NK-92 treated with Interleukin-12 subunit alpha and Interleukin-12 subunit beta, amount 100 ng/mL, for 24 hours (cell line): Measurements from ENCODE around the gene ATP6V1B1.

Source experiments
- DNase-seq: peaks from one replicate; lab custom pipeline; 2025; lab: John Stamatoyannopoulos, UW

Gene ATP6V1B1

GRCh38 chr2:70944111-70944690, 8.5 kb downstream of the ATP6V1B1 start:
- DNase-seq: no peak

- DNase-seq: no peak
Measured at GRCh38 chr2:70946832-70947442, 11.2 kb downstream of the ATP6V1B1 start.

GRCh38 chr2:70947556-70948184, 12.0 kb downstream of the ATP6V1B1 start:
- no peak for DNase-seq

GRCh38 chr2:70948337-70949003, 12.8 kb downstream of the ATP6V1B1 start:
- peak; percentile 60 for DNase-seq

- no peak for DNase-seq
Measured at GRCh38 chr2:70949086-70949485, 13.4 kb downstream of the ATP6V1B1 start.

GRCh38 chr2:70954886-70955285, 19.2 kb downstream of the ATP6V1B1 start:
- no peak for DNase-seq

GRCh38 chr2:70956141-70956540, 20.4 kb downstream of the ATP6V1B1 start:
- no peak for DNase-seq

GRCh38 chr2:70957798-70958197, 22.1 kb downstream of the ATP6V1B1 start:
- DNase-seq: no peak

GRCh38 chr2:70958759-70959158, 23.1 kb downstream of the ATP6V1B1 start:
- DNase-seq: no peak

GRCh38 chr2:70959271-70959761, 23.6 kb downstream of the ATP6V1B1 start:
- no peak for DNase-seq

- no peak for DNase-seq
Measured at GRCh38 chr2:70959851-70960832, 24.4 kb downstream of the ATP6V1B1 start.

- DNase-seq: no peak
Measured at GRCh38 chr2:70960833-70961647, 25.3 kb downstream of the ATP6V1B1 start.

GRCh38 chr2:70961648-70961994, 25.9 kb downstream of the ATP6V1B1 start:
- no peak for DNase-seq

GRCh38 chr2:70962211-70962884, 26.6 kb downstream of the ATP6V1B1 start:
- DNase-seq: no peak

- DNase-seq: no peak
Measured at GRCh38 chr2:70962885-70963878, 27.5 kb downstream of the ATP6V1B1 start.

GRCh38 chr2:70964133-70964532, 28.4 kb downstream of the ATP6V1B1 start:
- DNase-seq: no peak

- DNase-seq: peak; percentile 47
Measured at GRCh38 chr2:70964596-70965386, 29.1 kb downstream of the ATP6V1B1 start.

GRCh38 chr2:70965506-70965905, 29.8 kb downstream of the ATP6V1B1 start:
- no peak for DNase-seq
